K562 (cell line): ENCODE results near the gene SMARCA1.
A peak's percentile ranks its signal among the peaks of the same experiment; 100 is the strongest.

ENCODE experiments used
- CEBPG ChIP-seq, 3 experiments: fragments of 200-800 bp in 1 of 3; sonication (Bioruptor generic) in 1 of 3; sonication (generic) in 1 of 3; formaldehyde crosslinking in 1 of 3; IDR thresholded peaks in 2 of 3; conservative IDR thresholded peaks in 1 of 3; 2 replicates each; pipeline versions ENCODE4 v1.6.1 to v1.8.0; 2016 to 2022; ENCODE audit warnings: missing compliant biosample characterization in 2 of 3, missing genetic modification characterization in 2 of 3, mild to moderate bottlenecking in 1 of 3, missing genetic modification reagents in 1 of 3
- FOS ChIP-seq: IDR thresholded peaks from 3 replicates; pipeline ENCODE4 v1.6.1; 2011; ENCODE audit not compliant: insufficient read length; ENCODE audit errors: extremely low read depth
- MYC ChIP-seq, 2 experiments: fragments of 250-450 bp in 1 of 2; sonication (Bioruptor Pico) in 1 of 2; IDR thresholded peaks; 2 replicates each; pipeline versions ENCODE4 v1.5.1 to v1.6.1; 2012 to 2021; ENCODE audit warnings: low read depth in 2 of 2, borderline replicate concordance in 1 of 2, improper control_type of control experiment in 1 of 2, low read length in 1 of 2, mild to moderate bottlenecking in 1 of 2, moderate library complexity in 1 of 2
- PHF8 ChIP-seq: fragments of 200-600 bp; sonication (generic); IDR thresholded peaks from 2 replicates; pipeline ENCODE4 v1.6.1; 2012; ENCODE audit warnings: mixed run types, mild to moderate bottlenecking, inconsistent platforms, low read length, moderate library complexity, borderline replicate concordance
- PRDM10 ChIP-seq: fragments of 450-650 bp; IDR thresholded peaks from 2 replicates; pipeline ENCODE4 v1.6.1; 2018; ENCODE audit not compliant: partially characterized antibody
- RBBP5 ChIP-seq: fragments of 200-600 bp; sonication (generic); IDR thresholded peaks from 2 replicates; pipeline ENCODE4 v1.6.1; 2012; ENCODE audit warnings: borderline replicate concordance, mild to moderate bottlenecking, low read length, control low read depth, inconsistent platforms; ENCODE audit not compliant: insufficient read depth, poor library complexity, severe bottlenecking
- RBM25 ChIP-seq: fragments of 200-400 bp; formaldehyde crosslinking; IDR thresholded peaks from 2 replicates; pipeline ENCODE4 v1.6.1; 2018; ENCODE audit warnings: low read length, low read depth, moderate library complexity; ENCODE audit not compliant: severe bottlenecking
- ZBED1 ChIP-seq: IDR thresholded peaks from 2 replicates; pipeline ENCODE4 v1.6.1; 2014
- ZKSCAN1 ChIP-seq: fragments of 150-350 bp; IDR thresholded peaks from 2 replicates; pipeline ENCODE4 v1.6.1; 2016; ENCODE audit warnings: low read depth, low read length
- ZNF699 ChIP-seq: fragments of 250-450 bp; sonication (Bioruptor Pico); IDR thresholded peaks from 2 replicates; pipeline ENCODE4 v1.8.0; 2021; ENCODE audit warnings: mild to moderate bottlenecking, moderate library complexity; ENCODE audit not compliant: insufficient replicate concordance
- TF ChIP-seq, protein P1 (sequence below), 3 experiments: IDR thresholded peaks in 2 of 3; conservative IDR thresholded peaks in 1 of 3; 2 replicates each; pipeline ENCODE4 v1.5.1; 2011 to 2012; ENCODE audit warnings: low read length in 3 of 3, mild to moderate bottlenecking in 3 of 3, control low read depth in 2 of 3, improper control_type of control experiment in 1 of 3, inconsistent platforms in 1 of 3, low read depth in 1 of 3, mixed read lengths in 1 of 3, moderate library complexity in 1 of 3; ENCODE audit not compliant: insufficient read depth in 2 of 3
- TF ChIP-seq, protein P2 (sequence below), 2 experiments: IDR thresholded peaks; 2 replicates each; pipeline ENCODE4 v1.6.1; 2012; ENCODE audit warnings: improper control_type of control experiment in 2 of 2, low read depth in 2 of 2, low read length in 2 of 2, borderline replicate concordance in 1 of 2
- TF ChIP-seq, protein P3 (sequence below): fragments of 450-650 bp; formaldehyde crosslinking; IDR thresholded peaks from 2 replicates; pipeline ENCODE4 v1.4.0; 2020; ENCODE audit warnings: mild to moderate bottlenecking

GRCh38 chrX:129462707-129463106 lies 60.6 kb downstream of the SMARCA1 start:
- TF ChIP-seq, protein P1, sequence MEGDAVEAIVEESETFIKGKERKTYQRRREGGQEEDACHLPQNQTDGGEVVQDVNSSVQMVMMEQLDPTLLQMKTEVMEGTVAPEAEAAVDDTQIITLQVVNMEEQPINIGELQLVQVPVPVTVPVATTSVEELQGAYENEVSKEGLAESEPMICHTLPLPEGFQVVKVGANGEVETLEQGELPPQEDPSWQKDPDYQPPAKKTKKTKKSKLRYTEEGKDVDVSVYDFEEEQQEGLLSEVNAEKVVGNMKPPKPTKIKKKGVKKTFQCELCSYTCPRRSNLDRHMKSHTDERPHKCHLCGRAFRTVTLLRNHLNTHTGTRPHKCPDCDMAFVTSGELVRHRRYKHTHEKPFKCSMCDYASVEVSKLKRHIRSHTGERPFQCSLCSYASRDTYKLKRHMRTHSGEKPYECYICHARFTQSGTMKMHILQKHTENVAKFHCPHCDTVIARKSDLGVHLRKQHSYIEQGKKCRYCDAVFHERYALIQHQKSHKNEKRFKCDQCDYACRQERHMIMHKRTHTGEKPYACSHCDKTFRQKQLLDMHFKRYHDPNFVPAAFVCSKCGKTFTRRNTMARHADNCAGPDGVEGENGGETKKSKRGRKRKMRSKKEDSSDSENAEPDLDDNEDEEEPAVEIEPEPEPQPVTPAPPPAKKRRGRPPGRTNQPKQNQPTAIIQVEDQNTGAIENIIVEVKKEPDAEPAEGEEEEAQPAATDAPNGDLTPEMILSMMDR (IDR thresholded peaks at IDR 0.05 in 2 of 3, conservative IDR thresholded peaks at IDR 0.05 in 1 of 3; ENCODE audit: insufficient read depth in 2 of 3, low read depth in 1 of 3, low read length in 3 of 3) = peak in 1 of 3 experiments; percentile 20; a peak in 1 of 6 replicates
- TF ChIP-seq, protein P2, sequence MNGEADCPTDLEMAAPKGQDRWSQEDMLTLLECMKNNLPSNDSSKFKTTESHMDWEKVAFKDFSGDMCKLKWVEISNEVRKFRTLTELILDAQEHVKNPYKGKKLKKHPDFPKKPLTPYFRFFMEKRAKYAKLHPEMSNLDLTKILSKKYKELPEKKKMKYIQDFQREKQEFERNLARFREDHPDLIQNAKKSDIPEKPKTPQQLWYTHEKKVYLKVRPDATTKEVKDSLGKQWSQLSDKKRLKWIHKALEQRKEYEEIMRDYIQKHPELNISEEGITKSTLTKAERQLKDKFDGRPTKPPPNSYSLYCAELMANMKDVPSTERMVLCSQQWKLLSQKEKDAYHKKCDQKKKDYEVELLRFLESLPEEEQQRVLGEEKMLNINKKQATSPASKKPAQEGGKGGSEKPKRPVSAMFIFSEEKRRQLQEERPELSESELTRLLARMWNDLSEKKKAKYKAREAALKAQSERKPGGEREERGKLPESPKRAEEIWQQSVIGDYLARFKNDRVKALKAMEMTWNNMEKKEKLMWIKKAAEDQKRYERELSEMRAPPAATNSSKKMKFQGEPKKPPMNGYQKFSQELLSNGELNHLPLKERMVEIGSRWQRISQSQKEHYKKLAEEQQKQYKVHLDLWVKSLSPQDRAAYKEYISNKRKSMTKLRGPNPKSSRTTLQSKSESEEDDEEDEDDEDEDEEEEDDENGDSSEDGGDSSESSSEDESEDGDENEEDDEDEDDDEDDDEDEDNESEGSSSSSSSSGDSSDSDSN (IDR thresholded peaks at IDR 0.05; ENCODE audit: borderline replicate concordance in 1 of 2, low read depth in 2 of 2, low read length in 2 of 2) = no peak
- TF ChIP-seq CEBPG (CRISPR knock-in tag; IDR thresholded peaks at IDR 0.05) (no peak), CEBPG (tag; conservative IDR thresholded peaks at IDR 0.05 in 1 of 2, IDR thresholded peaks at IDR 0.05 in 1 of 2) (no peak), FOS (no peak), RBBP5 (no peak), RBM25 (no peak), ZBED1 (no peak), PRDM10 (no peak), ZKSCAN1 (no peak), PHF8 (no peak), MYC (IDR thresholded peaks at IDR 0.05; ENCODE audit: low read depth, low read length) (no peak), MYC (CRISPR knock-in tag; IDR thresholded peaks at IDR 0.05; ENCODE audit: borderline replicate concordance, low read depth) (no peak), ZNF699 (no peak)
- TF ChIP-seq, protein P3, sequence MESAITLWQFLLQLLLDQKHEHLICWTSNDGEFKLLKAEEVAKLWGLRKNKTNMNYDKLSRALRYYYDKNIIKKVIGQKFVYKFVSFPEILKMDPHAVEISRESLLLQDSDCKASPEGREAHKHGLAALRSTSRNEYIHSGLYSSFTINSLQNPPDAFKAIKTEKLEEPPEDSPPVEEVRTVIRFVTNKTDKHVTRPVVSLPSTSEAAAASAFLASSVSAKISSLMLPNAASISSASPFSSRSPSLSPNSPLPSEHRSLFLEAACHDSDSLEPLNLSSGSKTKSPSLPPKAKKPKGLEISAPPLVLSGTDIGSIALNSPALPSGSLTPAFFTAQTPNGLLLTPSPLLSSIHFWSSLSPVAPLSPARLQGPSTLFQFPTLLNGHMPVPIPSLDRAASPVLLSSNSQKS = no peak
